ENCODE results near the gene JAK1. TPM values are rescaled to one million over a fixed set of nuclear protein-coding genes. Genes with fewer than 3 reads are reported as not detected.

Gene JAK1
- total RNA-seq, 2 experiments from 2014 or later, result 213 to 236 TPM

DNA sequence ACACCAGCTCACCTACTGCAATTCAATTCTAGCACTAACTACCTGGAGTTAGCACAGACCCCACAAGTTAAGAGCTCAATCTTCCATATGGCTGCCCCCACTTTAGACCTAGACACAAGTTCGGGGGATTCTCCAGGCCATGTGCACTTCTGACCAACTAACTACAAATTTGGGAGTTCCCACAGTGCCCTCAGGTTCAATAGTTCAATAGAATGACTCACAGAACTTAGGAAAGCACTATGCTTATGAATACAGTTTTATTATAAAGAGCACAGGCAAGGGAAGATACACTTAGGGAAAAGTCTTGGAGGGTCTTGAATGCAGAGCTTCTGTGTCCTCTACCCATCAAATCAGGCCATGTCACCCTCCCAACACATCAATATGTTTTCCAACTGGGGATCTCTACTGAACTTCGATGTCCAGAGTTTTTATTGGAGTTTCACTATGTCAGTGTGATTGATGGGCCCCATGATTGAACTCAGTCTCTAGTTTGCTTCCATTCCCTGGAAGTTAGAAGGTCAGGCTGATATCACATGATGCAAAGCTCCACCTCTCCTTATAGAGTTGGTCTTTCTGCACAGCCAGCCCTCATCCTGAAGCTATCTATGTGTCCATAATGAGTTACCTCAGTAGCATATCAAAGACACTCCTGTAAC, 175.4 kb downstream of the JAK1 start:
- Mint-ChIP-seq H3K36me3 (peaks cover 23% of the 10 kb centered on the region), H3K27ac (no peak overlapping the region), H3K9me3 (peaks cover 16% of the 10 kb centered on the region), H3K4me3 (no peak overlapping the region), H3K27me3 (no peaks in the 10 kb centered on the region), H3K4me1 (no peaks in the 10 kb centered on the region)
- DNase-seq (no peak), ATAC-seq (ENCODE audit: low read depth) (no peak)
- POLR2A ChIA-PET, result no interaction called here

Other genes starting within 250 kb of the JAK1 start
- 1 to 10 TPM; 7.7 to 9.2 TPM for gene RAVER2, start 221.5 kb downstream of the JAK1 start, total RNA-seq
- 10 to 100 TPM; 79.5 to 81.3 TPM for gene AK4, start 181.7 kb upstream of the JAK1 start, total RNA-seq